Stimulated activated naive CD8-positive, alpha-beta T cell treated with anti-CD3 and anti-CD28 coated beads, Interleukin-15, Interleukin-2, amounts not matched to agents 100 U/mL and 50 U/mL, for 24 hours (primary cell): Measurements from ENCODE around the gene RNF2.

ENCODE experiments used
- ATAC-seq: fragments of 150-1000 bp; cut with Tn5 transposase; one replicate; pipeline ENCODE4 v1.10.0; 2021
- DNase-seq: peaks from one replicate; pipeline ENCODE4 v3.0.0; 2021

Gene RNF2

GRCh38 chr1:185094761-185095160 lies 49.4 kb downstream of the RNF2 start:
- no peak for ATAC-seq
- no peak for DNase-seq

- ATAC-seq (no peak), DNase-seq (no peak)
Observed at GRCh38 chr1:185096531-185096930, 51.2 kb downstream of the RNF2 start.

- ATAC-seq (no peak), DNase-seq (no peak)
Observed at GRCh38 chr1:185104083-185104482, 58.7 kb downstream of the RNF2 start.

GRCh38 chr1:185105121-185105520 lies 59.8 kb downstream of the RNF2 start:
- no peak for ATAC-seq

GRCh38 chr1:185108321-185108720 lies 63.0 kb downstream of the RNF2 start:
- DNase-seq, result no peak
- ATAC-seq, result no peak

More at GRCh38 chr1:185105121-185105520, 59.8 kb downstream of the RNF2 start:
- DNase-seq, result no peak

- ATAC-seq, result no peak
- DNase-seq, result no peak
Observed at GRCh38 chr1:185110145-185110544, 64.8 kb downstream of the RNF2 start.

GRCh38 chr1:185111873-185112272 lies 66.5 kb downstream of the RNF2 start:
- DNase-seq, result no peak
- ATAC-seq, result no peak

- ATAC-seq (no peak), DNase-seq (no peak)
Observed at GRCh38 chr1:185112356-185112755, 67.0 kb downstream of the RNF2 start.

GRCh38 chr1:185129708-185130107 lies 84.3 kb downstream of the RNF2 start:
- DNase-seq, result no peak
- no peak for ATAC-seq

GRCh38 chr1:185132534-185132933 lies 87.2 kb downstream of the RNF2 start:
- no peak for DNase-seq
- no peak for ATAC-seq

GRCh38 chr1:185137896-185138545 lies 92.7 kb downstream of the RNF2 start:
- ATAC-seq, result no peak
- DNase-seq, result no peak

- ATAC-seq, result no peak
Observed at GRCh38 chr1:185139246-185139645, 93.9 kb downstream of the RNF2 start.

GRCh38 chr1:185144233-185144632 lies 98.9 kb downstream of the RNF2 start:
- no peak for ATAC-seq
- DNase-seq, result no peak

More at GRCh38 chr1:185139246-185139645, 93.9 kb downstream of the RNF2 start:
- DNase-seq, result no peak

GRCh38 chr1:185151215-185151614 lies 105.9 kb downstream of the RNF2 start:
- no peak for ATAC-seq
- DNase-seq, result no peak
